T-helper 2 cell treated with Interferon-gamma antibody and Interleukin-4, amounts not matched to agents 5 μg/mL and 100 μg/mL, for 36 hours (primary cell): ENCODE measurements around the gene FBXO33.
A peak's percentile ranks its signal among the peaks of the same experiment; 100 is the strongest.

Source experiments
- DNase-seq: peaks from one replicate; pipeline ENCODE4 v3.0.0; 2021; ENCODE audit warnings: low spot score
- H3K27ac Mint-ChIP-seq: one replicate; pipeline ENCODE4 v1.8.0; 2021; ENCODE audit warnings: mild to moderate bottlenecking, mixed read lengths
- H3K27me3 Mint-ChIP-seq: one replicate; pipeline ENCODE4 v1.8.0; 2021; ENCODE audit warnings: low read depth, mixed read lengths
- H3K36me3 Mint-ChIP-seq: one replicate; pipeline ENCODE4 v1.8.0; 2021; ENCODE audit warnings: low read depth, mixed read lengths
- H3K4me1 Mint-ChIP-seq: one replicate; pipeline ENCODE4 v1.8.0; 2021; ENCODE audit warnings: low read depth, mixed read lengths
- H3K4me3 Mint-ChIP-seq: one replicate; pipeline ENCODE4 v1.8.0; 2022; ENCODE audit warnings: mild to moderate bottlenecking, moderate library complexity, mixed read lengths
- H3K9me3 Mint-ChIP-seq: one replicate; pipeline ENCODE4 v1.8.0; 2021; ENCODE audit warnings: mixed read lengths

FBXO33 gene, protein sequence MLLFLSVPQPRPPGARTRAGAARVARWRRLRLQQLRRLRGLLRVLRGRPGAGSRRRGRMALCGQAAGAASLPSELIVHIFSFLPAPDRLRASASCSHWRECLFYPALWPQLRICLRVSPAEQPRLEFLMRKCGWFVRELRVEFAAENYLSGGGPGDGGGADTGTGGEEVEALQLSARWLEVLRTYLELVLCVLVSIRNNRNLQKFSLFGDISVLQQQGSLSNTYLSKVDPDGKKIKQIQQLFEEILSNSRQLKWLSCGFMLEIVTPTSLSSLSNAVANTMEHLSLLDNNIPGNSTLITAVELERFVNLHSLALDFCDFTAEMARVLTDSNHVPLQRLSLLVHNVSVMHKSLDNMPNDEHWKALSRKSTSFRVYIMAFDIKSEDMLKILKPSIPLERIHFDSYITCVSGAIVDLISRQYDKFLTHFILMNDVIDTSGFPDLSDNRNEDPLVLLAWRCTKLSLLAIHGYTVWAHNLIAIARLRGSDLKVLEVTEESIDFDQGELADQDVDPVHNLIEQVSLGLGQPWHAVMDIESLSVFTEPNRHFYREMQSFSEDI

GRCh38 chr14:39432179-39432618 is at the start of gene FBXO33:
FBXO33 (minus strand) TSS chr14:39432433; CDS start chr14:39432162, 271 bp downstream.
- Mint-ChIP-seq H3K36me3 (peaks cover 7% of the 10 kb centered on the region), H3K27ac (peak within 1 kb of the TSS; percentile 100), H3K9me3 (no peaks in the 10 kb centered on the region), H3K27me3 (no peaks in the 10 kb centered on the region), H3K4me3 (peak within 1 kb of the TSS; percentile 99), H3K4me1 (peaks cover 32% of the 10 kb centered on the region)
- DNase-seq: peak; percentile 95

GRCh38 chr14:39474416-39474911 is 42.2 kb upstream of the FBXO33 start:
- no peaks in the 10 kb centered on the region for H3K4me1 Mint-ChIP-seq
- no peaks in the 10 kb centered on the region for H3K36me3 Mint-ChIP-seq
- H3K4me3 Mint-ChIP-seq: no peak overlapping the region

GRCh38 chr14:39472078-39472477 is 39.8 kb upstream of the FBXO33 start:
- H3K36me3 Mint-ChIP-seq: no peaks in the 10 kb centered on the region
- no peaks in the 10 kb centered on the region for H3K9me3 Mint-ChIP-seq
- no peak for DNase-seq
- no peaks in the 10 kb centered on the region for H3K27me3 Mint-ChIP-seq
- H3K4me3 Mint-ChIP-seq: no peak overlapping the region
- no peak overlapping the region for H3K27ac Mint-ChIP-seq
- H3K4me1 Mint-ChIP-seq: no peaks in the 10 kb centered on the region

More at GRCh38 chr14:39474416-39474911, 42.2 kb upstream of the FBXO33 start:
- Mint-ChIP-seq H3K9me3 (peaks cover 4% of the 10 kb centered on the region), H3K27me3 (no peaks in the 10 kb centered on the region), H3K27ac (no peak overlapping the region)
- peak; percentile 23 for DNase-seq

DNA sequence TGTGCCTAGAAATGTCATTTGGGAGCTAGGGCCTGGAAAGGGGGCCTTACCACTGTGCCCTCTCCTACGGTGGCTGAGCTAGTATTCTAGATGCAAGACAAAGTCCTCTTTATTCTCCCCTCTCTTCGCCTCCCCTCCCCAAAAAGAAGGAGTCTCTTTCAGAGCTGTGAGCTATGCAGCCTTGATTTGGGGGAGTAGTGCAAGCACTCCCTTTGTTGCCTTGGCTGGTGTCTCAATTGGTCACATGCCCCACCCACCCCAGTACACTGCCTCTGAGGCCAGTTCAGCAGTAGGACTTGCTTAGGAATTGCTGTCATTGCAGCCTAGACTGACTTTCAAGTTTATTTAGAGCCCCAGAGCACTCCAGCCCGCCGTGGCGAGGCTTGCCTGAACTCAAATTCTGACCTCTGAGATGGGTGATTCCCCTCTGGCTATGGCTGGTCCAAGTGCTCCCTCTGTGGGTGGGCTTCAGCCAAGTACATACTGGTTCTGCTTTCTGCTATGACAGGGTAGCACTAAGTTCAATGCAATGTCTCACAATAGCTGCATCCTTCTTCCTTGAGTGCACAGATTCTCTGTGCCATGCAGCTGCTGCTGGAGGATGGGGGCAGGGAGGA is 37.0 kb upstream of the FBXO33 start:
- no peak overlapping the region for H3K4me3 Mint-ChIP-seq
- no peak for DNase-seq
- H3K4me1 Mint-ChIP-seq: no peaks in the 10 kb centered on the region
- no peaks in the 10 kb centered on the region for H3K9me3 Mint-ChIP-seq
- H3K27ac Mint-ChIP-seq: no peak overlapping the region
- H3K27me3 Mint-ChIP-seq: peaks cover 12% of the 10 kb centered on the region
- H3K36me3 Mint-ChIP-seq: no peaks in the 10 kb centered on the region

DNA sequence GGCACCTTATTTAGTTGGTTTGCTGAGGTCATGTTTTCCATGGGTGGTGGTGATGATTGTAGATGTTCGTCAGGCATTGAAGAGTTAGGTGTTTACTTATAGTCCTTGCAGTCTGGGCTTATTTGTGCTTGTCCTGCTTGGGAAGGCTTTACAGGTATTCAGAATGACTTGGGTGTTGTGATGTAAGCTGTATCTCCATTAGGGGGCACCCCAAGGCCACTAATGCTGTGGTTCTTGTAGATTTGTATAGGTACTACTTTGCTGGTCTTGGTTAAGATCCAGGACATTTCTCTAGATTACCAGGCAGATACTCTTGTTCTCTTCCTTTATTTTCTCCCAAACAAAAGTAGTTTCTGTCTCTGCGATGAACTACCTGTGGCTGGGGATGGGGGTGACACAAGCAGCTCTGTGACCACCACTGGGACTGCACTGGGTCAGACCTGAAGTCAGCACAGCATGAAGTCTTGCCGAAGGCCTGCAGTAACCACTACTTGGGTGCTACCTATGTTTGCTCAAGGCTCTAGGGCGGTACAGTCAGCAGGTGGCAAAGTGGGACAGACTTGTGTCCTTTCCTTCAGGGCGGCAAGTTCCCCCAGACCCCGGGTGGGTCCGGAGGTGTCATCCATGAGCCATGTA is 35.8 kb upstream of the FBXO33 start:
- Mint-ChIP-seq H3K27ac (no peak overlapping the region), H3K9me3 (no peaks in the 10 kb centered on the region), H3K4me3 (no peak overlapping the region), H3K4me1 (no peaks in the 10 kb centered on the region), H3K36me3 (no peaks in the 10 kb centered on the region), H3K27me3 (peaks cover 18% of the 10 kb centered on the region)
- no peak for DNase-seq

DNA sequence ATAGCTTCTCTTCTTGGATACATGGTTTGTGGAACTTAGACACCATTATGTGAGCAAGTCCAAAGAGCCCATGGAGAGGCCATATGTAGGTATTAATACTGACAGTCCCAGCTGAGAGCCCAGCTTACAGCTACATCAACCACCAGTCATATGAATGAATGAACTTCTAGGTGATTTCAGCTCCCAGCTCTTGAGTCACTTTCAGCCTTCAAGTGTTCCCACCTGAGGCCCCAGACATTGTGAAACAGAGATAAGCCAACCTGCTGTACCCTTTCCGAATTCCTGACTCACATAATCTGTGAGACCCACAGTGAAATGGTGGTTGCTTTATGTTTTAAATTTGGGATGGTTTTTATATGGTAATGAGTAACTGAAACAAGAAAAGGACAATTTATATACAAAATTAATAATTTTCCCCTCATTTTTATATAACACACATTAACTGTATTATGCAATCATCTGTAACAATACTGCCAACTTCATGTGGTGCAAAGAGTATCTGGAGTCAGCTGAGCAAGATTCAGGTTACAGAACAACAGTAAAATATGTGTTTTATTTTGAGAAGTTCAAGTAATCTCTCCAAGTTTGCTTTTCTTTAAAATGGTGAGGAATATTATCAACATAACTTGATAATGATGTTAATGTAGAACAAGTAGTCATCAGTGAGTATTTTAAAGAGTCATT is 27.7 kb upstream of the FBXO33 start:
- no peak overlapping the region for H3K27ac Mint-ChIP-seq
- H3K27me3 Mint-ChIP-seq: peaks cover 14% of the 10 kb centered on the region
- no peaks in the 10 kb centered on the region for H3K9me3 Mint-ChIP-seq
- no peaks in the 10 kb centered on the region for H3K36me3 Mint-ChIP-seq
- no peak for DNase-seq
- no peak overlapping the region for H3K4me3 Mint-ChIP-seq
- H3K4me1 Mint-ChIP-seq: no peaks in the 10 kb centered on the region

- DNase-seq: no peak
- H3K27me3 Mint-ChIP-seq: no peaks in the 10 kb centered on the region
- no peaks in the 10 kb centered on the region for H3K36me3 Mint-ChIP-seq
- no peak overlapping the region for H3K4me3 Mint-ChIP-seq
- no peaks in the 10 kb centered on the region for H3K9me3 Mint-ChIP-seq
- H3K4me1 Mint-ChIP-seq: peaks cover 2% of the 10 kb centered on the region
- no peak overlapping the region for H3K27ac Mint-ChIP-seq
These were observed 24.5 kb upstream of the FBXO33 start for GRCh38 chr14:39456702-39457250.

GRCh38 chr14:39454906-39455539 is 22.8 kb upstream of the FBXO33 start:
- Mint-ChIP-seq H3K36me3 (no peaks in the 10 kb centered on the region), H3K4me1 (peaks cover 9% of the 10 kb centered on the region), H3K27ac (no peak overlapping the region), H3K27me3 (no peaks in the 10 kb centered on the region), H3K9me3 (no peaks in the 10 kb centered on the region), H3K4me3 (no peak overlapping the region)
- no peak for DNase-seq

GRCh38 chr14:39452680-39453079 is 20.4 kb upstream of the FBXO33 start:
- H3K36me3 Mint-ChIP-seq: no peaks in the 10 kb centered on the region
- no peaks in the 10 kb centered on the region for H3K27me3 Mint-ChIP-seq

GRCh38 chr14:39451811-39452210 is 19.6 kb upstream of the FBXO33 start:
- no peak for DNase-seq
- Mint-ChIP-seq H3K27me3 (no peaks in the 10 kb centered on the region), H3K36me3 (no peaks in the 10 kb centered on the region), H3K9me3 (no peaks in the 10 kb centered on the region), H3K4me3 (peak overlapping the region; percentile 13), H3K4me1 (peaks cover 24% of the 10 kb centered on the region), H3K27ac (no peak overlapping the region)

More at GRCh38 chr14:39452680-39453079, 20.4 kb upstream of the FBXO33 start:
- H3K4me3 Mint-ChIP-seq: no peak overlapping the region
- DNase-seq: no peak
- H3K4me1 Mint-ChIP-seq: peaks cover 16% of the 10 kb centered on the region
- H3K9me3 Mint-ChIP-seq: no peaks in the 10 kb centered on the region
- no peak overlapping the region for H3K27ac Mint-ChIP-seq

DNA sequence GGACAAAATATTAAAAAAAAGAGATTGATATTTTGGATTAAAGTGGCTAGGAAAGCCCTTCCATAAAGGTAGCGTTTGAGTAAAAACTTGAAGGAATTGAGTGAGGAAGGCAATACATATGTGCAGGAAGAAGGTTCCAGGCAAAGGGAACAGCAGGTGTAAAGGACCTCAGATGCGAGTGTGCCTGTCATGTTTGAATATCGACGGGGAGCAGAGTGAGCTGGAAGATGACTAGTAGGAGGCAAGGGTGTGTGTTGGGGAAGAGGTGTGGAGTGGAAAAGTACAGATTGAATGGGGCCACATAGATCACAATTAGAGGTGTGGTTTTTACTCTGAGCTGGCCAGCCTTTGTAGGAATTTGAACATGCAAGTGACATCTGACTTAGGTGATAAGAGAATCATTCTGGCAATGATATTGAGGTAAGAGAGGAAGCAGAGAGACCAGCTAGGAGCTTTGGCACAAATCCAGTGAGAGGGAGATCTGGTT is 15.0 kb upstream of the FBXO33 start:
- no peaks in the 10 kb centered on the region for H3K27me3 Mint-ChIP-seq
- H3K27ac Mint-ChIP-seq: no peak overlapping the region
- DNase-seq: no peak
- no peaks in the 10 kb centered on the region for H3K36me3 Mint-ChIP-seq
- H3K9me3 Mint-ChIP-seq: no peaks in the 10 kb centered on the region
- H3K4me3 Mint-ChIP-seq: no peak overlapping the region
- peaks cover 31% of the 10 kb centered on the region for H3K4me1 Mint-ChIP-seq

DNA sequence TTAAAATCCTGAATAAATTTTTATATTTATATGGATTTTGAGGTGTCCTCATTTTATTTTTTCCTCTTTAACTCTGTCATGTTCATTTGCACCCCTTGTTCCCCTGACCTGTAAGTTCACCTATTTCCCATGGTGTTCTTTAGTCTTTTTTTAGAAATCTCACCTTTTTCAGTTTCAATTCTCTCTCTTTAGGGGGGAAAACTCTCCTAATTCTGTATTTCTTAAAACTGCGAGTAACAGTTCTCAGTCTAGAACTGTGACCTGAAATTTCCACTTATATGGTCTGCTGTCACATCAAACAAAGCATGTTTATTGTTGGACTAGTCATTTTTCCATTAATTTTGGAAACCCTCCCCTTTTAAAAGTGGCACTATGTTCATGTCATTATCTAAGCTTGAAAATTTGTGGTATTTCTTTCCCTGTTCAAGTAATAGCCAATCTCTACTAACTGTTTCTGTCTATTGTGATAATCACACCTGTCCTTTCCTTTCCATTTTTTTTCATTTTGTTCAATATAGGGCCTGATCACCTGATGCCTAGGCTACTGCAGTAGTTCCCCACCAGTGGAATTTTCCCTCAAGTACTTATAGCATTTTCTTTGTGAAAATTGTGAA is 14.0 kb upstream of the FBXO33 start:
- Mint-ChIP-seq H3K9me3 (no peaks in the 10 kb centered on the region), H3K4me3 (no peak overlapping the region), H3K4me1 (peaks cover 23% of the 10 kb centered on the region), H3K36me3 (no peaks in the 10 kb centered on the region), H3K27me3 (no peaks in the 10 kb centered on the region), H3K27ac (no peak overlapping the region)
- no peak for DNase-seq
